Liver (tissue), 3 donors: ENCODE results near the gene SERPINA6.

Source experiments
- ATF3 ChIP-seq: IDR thresholded peaks from 2 replicates; pipeline ENCODE4 v1.6.1; 2016; ENCODE audit warnings: antibody characterized with exemption
- CTCF ChIP-seq: fragments of 150-350 bp; IDR thresholded peaks from 2 replicates; pipeline ENCODE4 v1.5.1; 2017; ENCODE audit warnings: improper control_type of control experiment, low read depth, low read length; ENCODE audit not compliant: missing input control
- FOXA1 ChIP-seq: IDR thresholded peaks from 2 replicates; pipeline ENCODE4 v1.6.1; 2016; ENCODE audit warnings: antibody characterized with exemption
- GABPA ChIP-seq, 2 donors: IDR thresholded peaks in 1 of 2; conservative IDR thresholded peaks in 1 of 2; 2 replicates each; pipeline ENCODE4 v1.6.1; 2016; ENCODE audit warnings: antibody characterized with exemption in 2 of 2, mild to moderate bottlenecking in 1 of 2, moderate library complexity in 1 of 2
- JUND ChIP-seq, 2 donors: IDR thresholded peaks; 2 replicates each; pipeline ENCODE4 v1.6.1; 2016; ENCODE audit warnings: antibody characterized with exemption in 2 of 2
- MAX ChIP-seq: IDR thresholded peaks from 2 replicates; pipeline ENCODE4 v1.6.1; 2016; ENCODE audit warnings: antibody characterized with exemption
- NR2F2 ChIP-seq: IDR thresholded peaks from 2 replicates; pipeline ENCODE4 v1.6.1; 2016; ENCODE audit warnings: antibody characterized with exemption
- RAD21 ChIP-seq, 2 donors: IDR thresholded peaks; 2 replicates each; pipeline ENCODE4 v1.6.1; 2016; ENCODE audit warnings: antibody characterized with exemption in 2 of 2, mild to moderate bottlenecking in 2 of 2
- REST ChIP-seq: IDR thresholded peaks from 2 replicates; pipeline ENCODE4 v1.6.1; 2016; ENCODE audit warnings: antibody characterized with exemption, mild to moderate bottlenecking
- RXRA ChIP-seq, 2 donors: IDR thresholded peaks; 2 replicates each; pipeline ENCODE4 v1.6.1; 2017 to 2018; ENCODE audit warnings: antibody characterized with exemption in 2 of 2, mild to moderate bottlenecking in 1 of 2
- ZBTB33 ChIP-seq: IDR thresholded peaks from 2 replicates; pipeline ENCODE4 v1.6.1; 2016; ENCODE audit warnings: antibody characterized with exemption
- donor health status: healthy.
- donor health status: healthy.

- TF ChIP-seq CTCF: no peak
- TF ChIP-seq RXRA (IDR thresholded peaks at IDR 0.05): peak; percentile 67 to 91
- peak; percentile 55 for TF ChIP-seq FOXA1
- TF ChIP-seq RAD21 (IDR thresholded peaks at IDR 0.05): peak; percentile 50
- no peak for TF ChIP-seq ATF3
- peak; percentile 90 for TF ChIP-seq ZBTB33
- peak; percentile 88 for TF ChIP-seq MAX
- peak; percentile 94 for TF ChIP-seq REST
- peak in 1 of 2 donors; percentile 20 for TF ChIP-seq GABPA (IDR thresholded peaks at IDR 0.05 in 1 of 2, conservative IDR thresholded peaks at IDR 0.05 in 1 of 2)
- TF ChIP-seq NR2F2: no peak
- TF ChIP-seq JUND (IDR thresholded peaks at IDR 0.05): peak; percentile 46 to 87
These were observed 30.1 kb downstream of the SERPINA6 start, which contains the start of gene SERPINA10 for GRCh38 chr14:94292872-94293577.
